H9 (cell line): ENCODE measurements around the gene EMC8. TPM values are rescaled to one million over a fixed set of nuclear protein-coding genes. Genes with fewer than 3 reads are reported as not detected.

Experiments
- DNase-seq: peaks from one replicate; pipeline ENCODE4 v3.0.0-alpha.2; 2017
- H2AFZ ChIP-seq: one replicate; pipeline ENCODE4 v1.6.1; 2013; ENCODE audit warnings: mild to moderate bottlenecking, low read length, control low read depth, moderate library complexity
- H2AK5ac ChIP-seq: 2 replicates; pipeline ENCODE4 v1.6.1; 2013; ENCODE audit warnings: low read length, control low read depth, mixed read lengths; ENCODE audit not compliant: insufficient read length
- H2BK120ac ChIP-seq: one replicate; pipeline ENCODE4 v1.6.1; 2013; ENCODE audit warnings: low read depth, mild to moderate bottlenecking, low read length, control low read depth, inconsistent platforms; ENCODE audit not compliant: poor library complexity, severe bottlenecking
- H2BK12ac ChIP-seq: 2 replicates; pipeline ENCODE4 v1.6.1; 2013; ENCODE audit warnings: low read length, control low read depth, mixed read lengths, low read depth; ENCODE audit not compliant: insufficient read length
- H2BK15ac ChIP-seq: 2 replicates; pipeline ENCODE4 v1.6.1; 2013; ENCODE audit warnings: low read depth, low read length, control low read depth
- H2BK20ac ChIP-seq: one replicate; pipeline ENCODE4 v1.6.1; 2013; ENCODE audit warnings: low read depth, mild to moderate bottlenecking, low read length, control low read depth, inconsistent platforms; ENCODE audit not compliant: poor library complexity, severe bottlenecking
- H2BK5ac ChIP-seq: 2 replicates; pipeline ENCODE4 v1.6.1; 2013; ENCODE audit warnings: low read length, control low read depth, mixed read lengths; ENCODE audit not compliant: insufficient read length
- H3K14ac ChIP-seq: 2 replicates; pipeline ENCODE4 v1.6.1; 2013; ENCODE audit warnings: low read length, control low read depth; ENCODE audit not compliant: insufficient read depth
- H3K18ac ChIP-seq: 2 replicates; pipeline ENCODE4 v1.6.1; 2013; ENCODE audit warnings: low read depth, mild to moderate bottlenecking, mixed read lengths, low read length, control low read depth; ENCODE audit not compliant: insufficient read length
- H3K23ac ChIP-seq: 2 replicates; pipeline ENCODE4 v1.6.1; 2013; ENCODE audit warnings: low read length, control low read depth, mixed read lengths, low read depth; ENCODE audit not compliant: insufficient read length
- H3K23me2 ChIP-seq: 2 replicates; pipeline ENCODE4 v1.6.1; 2013; ENCODE audit warnings: low read depth, mild to moderate bottlenecking, mixed read lengths, low read length, control low read depth; ENCODE audit not compliant: insufficient read length, poor library complexity, severe bottlenecking
- H3K27ac ChIP-seq: 2 replicates; pipeline ENCODE4 v1.5.1; 2013; ENCODE audit warnings: low read length, control low read depth, mixed read lengths, low read depth; ENCODE audit not compliant: insufficient read length
- H3K27me3 ChIP-seq: 2 replicates; pipeline ENCODE4 v1.6.1; 2013; ENCODE audit warnings: low read length, control low read depth, inconsistent platforms; ENCODE audit not compliant: insufficient read depth
- H3K4ac ChIP-seq: 2 replicates; pipeline ENCODE4 v1.6.1; 2013; ENCODE audit warnings: low read depth, mild to moderate bottlenecking, control low read depth, inconsistent platforms, low read length, moderate library complexity
- H3K4me1 ChIP-seq: 2 replicates; pipeline ENCODE4 v1.6.1; 2013; ENCODE audit warnings: low read length, control low read depth, inconsistent platforms; ENCODE audit not compliant: insufficient read depth
- H3K4me2 ChIP-seq: 2 replicates; pipeline ENCODE4 v1.6.1; 2013; ENCODE audit warnings: low read length, control low read depth, mixed read lengths; ENCODE audit not compliant: insufficient read length, insufficient read depth
- H3K56ac ChIP-seq: 2 replicates; pipeline ENCODE4 v1.6.1; 2013; ENCODE audit warnings: low read depth, mild to moderate bottlenecking, mixed read lengths, low read length, control low read depth; ENCODE audit not compliant: insufficient read length
- H3K79me1 ChIP-seq: 2 replicates; pipeline ENCODE4 v1.6.1; 2013; ENCODE audit warnings: low read depth, mild to moderate bottlenecking, moderate library complexity, low read length, control low read depth, inconsistent platforms; ENCODE audit not compliant: insufficient read depth, poor library complexity, severe bottlenecking
- H3K79me2 ChIP-seq: 2 replicates; pipeline ENCODE4 v1.6.1; 2013; ENCODE audit warnings: low read length, control low read depth, inconsistent platforms; ENCODE audit not compliant: insufficient read depth
- H3K9ac ChIP-seq: 2 replicates; pipeline ENCODE4 v1.6.1; 2013; ENCODE audit warnings: low read length, control low read depth, mixed read lengths; ENCODE audit not compliant: insufficient read length; ENCODE audit errors: extremely low read depth
- H3K9me3 ChIP-seq: one replicate; pipeline ENCODE4 v1.6.1; 2013; ENCODE audit warnings: low read depth, low read length, inconsistent platforms; ENCODE audit not compliant: control insufficient read depth
- H3T11ph ChIP-seq: one replicate; pipeline ENCODE4 v1.6.1; 2013; ENCODE audit warnings: mild to moderate bottlenecking, low read length, control low read depth, inconsistent platforms
- H4K20me1 ChIP-seq: one replicate; pipeline ENCODE4 v1.6.1; 2013; ENCODE audit not compliant: control insufficient read depth, insufficient read length, insufficient read depth
- H4K5ac ChIP-seq: 2 replicates; pipeline ENCODE4 v1.6.1; 2013; ENCODE audit warnings: low read depth, mild to moderate bottlenecking, mixed read lengths, low read length, control low read depth; ENCODE audit not compliant: insufficient read length
- H4K8ac ChIP-seq: replicated peaks from 2 replicates; pipeline ENCODE4 v1.6.1; 2013; ENCODE audit warnings: low read length, control low read depth, mixed read lengths, low read depth; ENCODE audit not compliant: insufficient read length
- H4K91ac ChIP-seq: 2 replicates; pipeline ENCODE4 v1.6.1; 2013; ENCODE audit warnings: low read depth, mild to moderate bottlenecking, moderate library complexity, mixed read lengths, low read length, control low read depth; ENCODE audit not compliant: insufficient read length
- H3K27ac Mint-ChIP-seq, 3 experiments: 2 replicates in 2 of 3; 3 replicates in 1 of 3; pipeline ENCODE4 v1.8.0; 2020 to 2021; ENCODE audit warnings: mixed read lengths in 3 of 3, mild to moderate bottlenecking in 1 of 3, moderate library complexity in 1 of 3
- H3K27me3 Mint-ChIP-seq: 2 replicates; pipeline ENCODE4 v1.8.0; 2021; ENCODE audit warnings: low read depth, mild to moderate bottlenecking, moderate library complexity, mixed read lengths
- H3K36me3 Mint-ChIP-seq, 3 experiments: 2 replicates in 2 of 3; 3 replicates in 1 of 3; pipeline ENCODE4 v1.8.0; 2020 to 2021; ENCODE audit warnings: low read depth in 3 of 3, mixed read lengths in 3 of 3; ENCODE audit not compliant: insufficient read depth in 1 of 3
- H3K4me1 Mint-ChIP-seq, 2 experiments: 2 replicates each; pipeline ENCODE4 v1.8.0; 2020; ENCODE audit warnings: mixed read lengths in 2 of 2
- H3K4me3 Mint-ChIP-seq, 2 experiments: 2 replicates in 1 of 2; 3 replicates in 1 of 2; pipeline ENCODE4 v1.8.0; 2020 to 2021; ENCODE audit warnings: mild to moderate bottlenecking in 2 of 2, mixed read lengths in 2 of 2, moderate library complexity in 1 of 2
- H3K9me3 Mint-ChIP-seq, 2 experiments: 2 replicates in 1 of 2; 3 replicates in 1 of 2; pipeline ENCODE4 v1.8.0; 2020; ENCODE audit warnings: mild to moderate bottlenecking in 2 of 2, mixed read lengths in 2 of 2, moderate library complexity in 1 of 2
- CTCF ChIP-seq: fragments of 200-600 bp; sonication (generic); conservative IDR thresholded peaks from 3 replicates; pipeline ENCODE4 v1.8.0; 2021; ENCODE audit warnings: antibody characterized with exemption, mild to moderate bottlenecking
- WGBS: extraction: QIAGEN DNeasy Blood & Tissue Kit; methylation state at CpG from one replicate; pipeline ENCODE4 v1.1.7; 2013; ENCODE audit warnings: missing lambda C conversion rate, low lambda C conversion rate, mixed read lengths; ENCODE audit not compliant: insufficient read length; ENCODE audit errors: extremely low coverage; 5-methylcytosine and 5-hydroxymethylcytosine counted together
- total RNA-seq: library from RNA; stranded (reverse); gene quantifications from 2 replicates; pipeline ENCODE4 v1.2.1, GENCODE V29; 2021

The EMC8 gene
- total RNA-seq, 1 experiment from 2014 or later, result 52.3 TPM

- H3K27ac Mint-ChIP-seq, result no peak overlapping the region; a peak in 1 of 7 replicates
- no peaks in the 10 kb centered on the region for H3K9me3 Mint-ChIP-seq
- no peak overlapping the region for H4K8ac ChIP-seq
- no peak overlapping the region for H3K4me3 Mint-ChIP-seq
- H3K14ac ChIP-seq, result no peak overlapping the region
- H3K56ac ChIP-seq, result no peak overlapping the region
- no peak overlapping the region for H2BK120ac ChIP-seq
- no peak overlapping the region for H4K5ac ChIP-seq
- no peaks in the 10 kb centered on the region for H3K23me2 ChIP-seq
- no peak overlapping the region for H3K4me2 ChIP-seq
- H3K18ac ChIP-seq, result no peak overlapping the region
- no CpG with 5 or more reads among the region's 10 CpGs for WGBS
- no peak for DNase-seq
- no peaks in the 10 kb centered on the region for H3K4me1 ChIP-seq
- TF ChIP-seq CTCF, result no peak
- H2BK5ac ChIP-seq, result no peak overlapping the region
- H3T11ph ChIP-seq, result no peak overlapping the region
- H3K79me1 ChIP-seq, result no peaks in the 10 kb centered on the region
- no peaks in the 10 kb centered on the region for H3K4me1 Mint-ChIP-seq
- no peak overlapping the region for H2BK15ac ChIP-seq
- H3K27ac ChIP-seq, result no peak overlapping the region
- no peak overlapping the region for H2AFZ ChIP-seq
- peaks cover 17 to 67% (median 53%) of the 10 kb centered on the region in 3 experiments; a peak in 6 of 7 replicates for H3K36me3 Mint-ChIP-seq
- H2AK5ac ChIP-seq, result no peak overlapping the region
- no peak overlapping the region for H4K91ac ChIP-seq
- H3K23ac ChIP-seq, result no peak overlapping the region
- no peaks in the 10 kb centered on the region for H3K9me3 ChIP-seq
- no peak overlapping the region for H3K9ac ChIP-seq
- no peaks in the 10 kb centered on the region for H3K27me3 ChIP-seq
- no peaks in the 10 kb centered on the region for H4K20me1 ChIP-seq
- H2BK12ac ChIP-seq, result no peak overlapping the region
- H2BK20ac ChIP-seq, result no peak overlapping the region
- H3K4ac ChIP-seq, result no peak overlapping the region
- no peaks in the 10 kb centered on the region; the same call in 1 of the 2 replicates for H3K79me2 ChIP-seq
- H3K27me3 Mint-ChIP-seq, result no peaks in the 10 kb centered on the region
Observed at GRCh38 chr16:85781156-85781555, 18.2 kb downstream of the EMC8 start.
